Activated effector memory CD4-positive, alpha-beta T cell treated with anti-CD3 and anti-CD28 coated beads, Interleukin-2, amount 50 U/mL, for 16 hours (primary cell): ENCODE data around the gene RNF208.

ENCODE experiments used
- DNase-seq: peaks from one replicate; pipeline ENCODE4 v3.0.0-alpha.2; 2020

RNF208 gene

GRCh38 chr9:137226338-137227053, 4.5 kb upstream of the RNF208 start:
- DNase-seq: no peak

GRCh38 chr9:137225699-137226331, 3.8 kb upstream of the RNF208 start:
- DNase-seq: no peak

GRCh38 chr9:137224830-137225694, 3.0 kb upstream of the RNF208 start, which contains the start of gene CYSRT1:
TSS of gene CYSRT1 (plus strand) at chr9:137225174. CDS start at chr9:137225622, 448 bp downstream.
- no peak for DNase-seq

- DNase-seq: peak; percentile 99
Observed at GRCh38 chr9:137223078-137223970, 1.3 kb upstream of the RNF208 start.

GRCh38 chr9:137221506-137222111, 431 bp downstream of the RNF208 start:
- DNase-seq: no peak

- no peak for DNase-seq
Observed at GRCh38 chr9:137221095-137221505, 940 bp downstream of the RNF208 start.

GRCh38 chr9:137220317-137221094, 1.5 kb downstream of the RNF208 start:
- no peak for DNase-seq

- no peak for DNase-seq
Observed at GRCh38 chr9:137219757-137220316, 2.2 kb downstream of the RNF208 start.

- no peak for DNase-seq
Observed at GRCh38 chr9:137218754-137219271, 3.2 kb downstream of the RNF208 start.

GRCh38 chr9:137218212-137218753, 3.8 kb downstream of the RNF208 start:
- no peak for DNase-seq

GRCh38 chr9:137217276-137218211, 4.5 kb downstream of the RNF208 start:
- no peak for DNase-seq

- DNase-seq: no peak
Observed at GRCh38 chr9:137216188-137216965, 5.7 kb downstream of the RNF208 start.

- no peak for DNase-seq
Observed at GRCh38 chr9:137215196-137215986, 6.6 kb downstream of the RNF208 start.

GRCh38 chr9:137214620-137215019, 7.4 kb downstream of the RNF208 start:
- DNase-seq: no peak

- no peak for DNase-seq
Observed at GRCh38 chr9:137213160-137214060, 8.6 kb downstream of the RNF208 start.

- DNase-seq: no peak
Observed at GRCh38 chr9:137212520-137212919, 9.5 kb downstream of the RNF208 start.
